ENCODE data around the gene MAP3K7CL.

Gene MAP3K7CL

GRCh38 chr21:29098156-29098555, 32.3 kb upstream of the MAP3K7CL start:
- H3K4ac ChIP-seq (ENCODE audit: low read depth, low read length) = no peak overlapping the region
- H3K14ac ChIP-seq (ENCODE audit: low read length) = no peak overlapping the region
- H3K23ac ChIP-seq (ENCODE audit: low read length) = no peak overlapping the region
- no peak for DNase-seq
- H3K4me2 ChIP-seq (ENCODE audit: low read length) = no peak overlapping the region
- no peaks in the 10 kb centered on the region for H3K9me3 ChIP-seq (ENCODE audit: insufficient read depth, low read depth, low read length)
- no peak overlapping the region for H2BK12ac ChIP-seq (ENCODE audit: low read length)
- H3K36me3 ChIP-seq (ENCODE audit: control insufficient read depth in 1 of 2, insufficient read depth in 2 of 2, low read length in 2 of 2) = no peaks in the 10 kb centered on the region
- no peak overlapping the region for H3K9ac ChIP-seq (ENCODE audit: low read length)
- no CpG with 5 or more reads among the region's 2 CpGs for WGBS (ENCODE audit: extremely low coverage, insufficient coverage, insufficient read length)
- peaks cover 0 to 1% of the 10 kb centered on the region in 2 experiments for H3K4me1 ChIP-seq (ENCODE audit: control insufficient read depth in 1 of 2, insufficient read depth in 2 of 2, low read length in 2 of 2)
- H3K18ac ChIP-seq (ENCODE audit: low read length) = no peak overlapping the region
- H2BK5ac ChIP-seq (ENCODE audit: low read depth, low read length, poor library complexity) = no peak overlapping the region
- no peak overlapping the region for H3K27ac ChIP-seq (ENCODE audit: low read depth, low read length)
- H3K79me1 ChIP-seq (ENCODE audit: low read length) = no peaks in the 10 kb centered on the region
- H2AK5ac ChIP-seq (ENCODE audit: low read length) = no peak overlapping the region
- H2AFZ ChIP-seq (ENCODE audit: insufficient read depth, low read length, poor library complexity) = no peak overlapping the region
- H3K27me3 ChIP-seq (ENCODE audit: insufficient read depth, low read length) = no peaks in the 10 kb centered on the region
- H2BK120ac ChIP-seq (ENCODE audit: insufficient read depth, low read length, poor library complexity) = no peak overlapping the region
- H4K91ac ChIP-seq (ENCODE audit: low read depth, low read length) = no peak overlapping the region
- H3K4me3 ChIP-seq (ENCODE audit: low read depth, low read length) = no peak overlapping the region
- H4K12ac ChIP-seq (ENCODE audit: low read depth, low read length) = no peak overlapping the region
- H4K8ac ChIP-seq (ENCODE audit: low read depth, low read length) = no peak overlapping the region
- H3K79me2 ChIP-seq (ENCODE audit: control insufficient read depth, insufficient read depth, low read length, poor library complexity) = no peaks in the 10 kb centered on the region

- Histone ChIP-seq H2BK5ac (ENCODE audit: low read depth, low read length, poor library complexity) (no peak overlapping the region), H3K23ac (ENCODE audit: low read length) (no peak overlapping the region), H3K27me3 (ENCODE audit: insufficient read depth, low read length) (no peaks in the 10 kb centered on the region), H3K18ac (ENCODE audit: low read length) (no peak overlapping the region), H3K4me2 (ENCODE audit: low read length) (no peak overlapping the region), H3K4ac (ENCODE audit: low read depth, low read length) (no peak overlapping the region), H3K36me3 (ENCODE audit: control insufficient read depth in 1 of 2, insufficient read depth in 2 of 2, low read length in 2 of 2) (no peaks in the 10 kb centered on the region), H2AK5ac (ENCODE audit: low read length) (no peak overlapping the region), H3K4me3 (ENCODE audit: low read depth, low read length) (no peak overlapping the region), H2BK12ac (ENCODE audit: low read length) (no peak overlapping the region), H2AFZ (ENCODE audit: insufficient read depth, low read length, poor library complexity) (no peak overlapping the region), H3K4me1 (ENCODE audit: control insufficient read depth in 1 of 2, insufficient read depth in 2 of 2, low read length in 2 of 2) (peaks cover 0 to 5% of the 10 kb centered on the region in 2 experiments), H3K79me1 (ENCODE audit: low read length) (no peaks in the 10 kb centered on the region), H3K27ac (ENCODE audit: low read depth, low read length) (no peak overlapping the region), H4K12ac (ENCODE audit: low read depth, low read length) (no peak overlapping the region), H4K91ac (ENCODE audit: low read depth, low read length) (no peak overlapping the region), H3K79me2 (ENCODE audit: control insufficient read depth, insufficient read depth, low read length, poor library complexity) (no peaks in the 10 kb centered on the region), H3K14ac (ENCODE audit: low read length) (no peak overlapping the region), H3K9me3 (ENCODE audit: insufficient read depth, low read depth, low read length) (no peaks in the 10 kb centered on the region), H3K9ac (ENCODE audit: low read length) (no peak overlapping the region), H4K8ac (ENCODE audit: low read depth, low read length) (no peak overlapping the region), H2BK120ac (ENCODE audit: insufficient read depth, low read length, poor library complexity) (no peak overlapping the region)
- WGBS (ENCODE audit: extremely low coverage, insufficient coverage, insufficient read length) = no CpG with 5 or more reads among the region's 2 CpGs
- no peak for DNase-seq
Measured at GRCh38 chr21:29102791-29103257, 27.6 kb upstream of the MAP3K7CL start.

- WGBS (ENCODE audit: extremely low coverage, insufficient coverage, insufficient read length) = no CpG with 5 or more reads among the region's 7 CpGs
- H4K12ac ChIP-seq (ENCODE audit: low read depth, low read length) = no peak overlapping the region
Measured at GRCh38 chr21:29104239-29104708, 26.2 kb upstream of the MAP3K7CL start.

GRCh38 chr21:29105218-29105617, 25.2 kb upstream of the MAP3K7CL start:
- Histone ChIP-seq H4K91ac (ENCODE audit: low read depth, low read length) (no peak overlapping the region), H2BK12ac (ENCODE audit: low read length) (no peak overlapping the region), H3K79me1 (ENCODE audit: low read length) (no peaks in the 10 kb centered on the region), H3K4me1 (ENCODE audit: control insufficient read depth in 1 of 2, insufficient read depth in 2 of 2, low read length in 2 of 2) (peaks cover 0 to 4% of the 10 kb centered on the region in 2 experiments), H2BK120ac (ENCODE audit: insufficient read depth, low read length, poor library complexity) (no peak overlapping the region), H3K27ac (ENCODE audit: low read depth, low read length) (no peak overlapping the region), H3K4ac (ENCODE audit: low read depth, low read length) (no peak overlapping the region), H2AK5ac (ENCODE audit: low read length) (no peak overlapping the region), H4K8ac (ENCODE audit: low read depth, low read length) (no peak overlapping the region), H3K27me3 (ENCODE audit: insufficient read depth, low read length) (no peaks in the 10 kb centered on the region), H3K23ac (ENCODE audit: low read length) (no peak overlapping the region), H3K4me3 (ENCODE audit: low read depth, low read length) (no peak overlapping the region), H3K4me2 (ENCODE audit: low read length) (no peak overlapping the region), H3K9me3 (ENCODE audit: insufficient read depth, low read depth, low read length) (no peaks in the 10 kb centered on the region), H3K9ac (ENCODE audit: low read length) (no peak overlapping the region), H3K18ac (ENCODE audit: low read length) (no peak overlapping the region), H3K79me2 (ENCODE audit: control insufficient read depth, insufficient read depth, low read length, poor library complexity) (no peaks in the 10 kb centered on the region), H4K12ac (ENCODE audit: low read depth, low read length) (no peak overlapping the region), H2BK5ac (ENCODE audit: low read depth, low read length, poor library complexity) (no peak overlapping the region), H2AFZ (ENCODE audit: insufficient read depth, low read length, poor library complexity) (no peak overlapping the region), H3K14ac (ENCODE audit: low read length) (no peak overlapping the region), H3K36me3 (ENCODE audit: control insufficient read depth in 1 of 2, insufficient read depth in 2 of 2, low read length in 2 of 2) (peaks cover 0 to under 1% of the 10 kb centered on the region in 2 experiments)
- no CpG with 5 or more reads among the region's 3 CpGs for WGBS (ENCODE audit: extremely low coverage, insufficient coverage, insufficient read length)
- DNase-seq = peak in 1 of 2 donors; percentile 9

More at GRCh38 chr21:29104239-29104708, 26.2 kb upstream of the MAP3K7CL start:
- Histone ChIP-seq H3K27me3 (ENCODE audit: insufficient read depth, low read length) (no peaks in the 10 kb centered on the region), H3K23ac (ENCODE audit: low read length) (peak overlapping the region; percentile 95), H2BK120ac (ENCODE audit: insufficient read depth, low read length, poor library complexity) (no peak overlapping the region), H3K4ac (ENCODE audit: low read depth, low read length) (no peak overlapping the region), H3K4me3 (ENCODE audit: low read depth, low read length) (no peak overlapping the region), H3K4me1 (ENCODE audit: control insufficient read depth in 1 of 2, insufficient read depth in 2 of 2, low read length in 2 of 2) (peaks cover 0 to 4% of the 10 kb centered on the region in 2 experiments), H2BK12ac (ENCODE audit: low read length) (no peak overlapping the region), H3K18ac (ENCODE audit: low read length) (no peak overlapping the region), H4K91ac (ENCODE audit: low read depth, low read length) (no peak overlapping the region), H3K79me1 (ENCODE audit: low read length) (no peaks in the 10 kb centered on the region), H3K4me2 (ENCODE audit: low read length) (no peak overlapping the region), H2AFZ (ENCODE audit: insufficient read depth, low read length, poor library complexity) (no peak overlapping the region), H4K8ac (ENCODE audit: low read depth, low read length) (no peak overlapping the region), H3K9ac (ENCODE audit: low read length) (no peak overlapping the region), H3K79me2 (ENCODE audit: control insufficient read depth, insufficient read depth, low read length, poor library complexity) (no peaks in the 10 kb centered on the region), H2AK5ac (ENCODE audit: low read length) (no peak overlapping the region), H3K14ac (ENCODE audit: low read length) (no peak overlapping the region), H3K27ac (ENCODE audit: low read depth, low read length) (no peak overlapping the region), H3K36me3 (ENCODE audit: control insufficient read depth in 1 of 2, insufficient read depth in 2 of 2, low read length in 2 of 2) (no peaks in the 10 kb centered on the region), H3K9me3 (ENCODE audit: insufficient read depth, low read depth, low read length) (no peaks in the 10 kb centered on the region), H2BK5ac (ENCODE audit: low read depth, low read length, poor library complexity) (no peak overlapping the region)
- no peak for DNase-seq

All from trophoblast cell (in vitro differentiated cells and primary cell).